Heart left ventricle (tissue), 13 donors: ENCODE results near the gene TMEM218.

ENCODE experiments used
- CTCF ChIP-seq, 12 donors: fragments of 200-600 bp; sonication (generic) in 4 of 12; IDR thresholded peaks; one replicate each; pipeline versions ENCODE4 v1.5.0 to v1.8.0; 2018 to 2022; ENCODE audit warnings: antibody characterized with exemption in 12 of 12, mild to moderate bottlenecking in 5 of 12
- POLR2A ChIP-seq, 2 donors: fragments of 450-650 bp; IDR thresholded peaks; one replicate each; pipeline ENCODE4 v1.6.1; 2017; ENCODE audit warnings: antibody characterized with exemption in 2 of 2, mild to moderate bottlenecking in 2 of 2, moderate library complexity in 2 of 2
- donor health status: ischemic (EF 13 %, LVEDD 7.1; RV severe dilation, severe dysfunction).
- donor health status: DM: no; HTN: yes; CAD: no.
- donor health status: DM: no; HTN: no; CAD: no.
- donor health status: ischemic (EF 25% LVEDD 6.9; RV normal size, moderate dysfunction).
- donor health status: ischemic (EF 25% LVEDD 5.7; RV mildly dilated, moderate dysfunction).
- donor health status: ischemic (EF 35%, LVEDD 5.7; RV mildly dilated, moderate dysfunction).
- donor health status: nonischemic (EF 11% LVEDD 7.7; RV severe dilation, severe dysfunction).
- donor health status: DM: yes; HTN: yes; CAD: no.
- donor health status: PGD.
- donor health status: ischemic (EF 29% LVEDD 5.4; RV normal size, mild dysfunction).
- donor health status: nonischemic (EF 23%, LVEDD 6.1; RV moderate dilation, normal function).

- no peak for TF ChIP-seq CTCF (IDR thresholded peaks at IDR 0.05)
- TF ChIP-seq POLR2A (IDR thresholded peaks at IDR 0.05): no peak
Measured at GRCh38 chr11:125090816-125091215, 20.6 kb downstream of the TMEM218 start.
